ENCODE data around the gene JMJD6.
A peak's percentile ranks its signal among the peaks of the same experiment; 100 is the strongest.
"Not testable (repeated sequence)": the region's sequence is repeated elsewhere in the genome, so short reads cannot be mapped to it uniquely, and the experiment has no call there.

The JMJD6 gene

GRCh38 chr17:76716146-76716838, 10.1 kb downstream of the JMJD6 start:
- DNase-seq (ENCODE audit: low spot score), result no peak

- no peak for DNase-seq (ENCODE audit: low spot score)
These were observed 10.9 kb downstream of the JMJD6 start for GRCh38 chr17:76715496-76715830.

GRCh38 chr17:76714822-76715495, 11.4 kb downstream of the JMJD6 start:
- no peak for DNase-seq (ENCODE audit: low spot score)

GRCh38 chr17:76714336-76714735, 12.1 kb downstream of the JMJD6 start:
- no peak for DNase-seq (ENCODE audit: low spot score)

- no peak for DNase-seq (ENCODE audit: low spot score)
These were observed 12.6 kb downstream of the JMJD6 start for GRCh38 chr17:76713765-76714164.

- DNase-seq (ENCODE audit: low spot score), result not testable (repeated sequence)
These were observed 14.1 kb downstream of the JMJD6 start for GRCh38 chr17:76712321-76712720.

- DNase-seq (ENCODE audit: low spot score), result peak; percentile 68
These were observed 15.4 kb downstream of the JMJD6 start, which contains the start of gene MXRA7 for GRCh38 chr17:76710863-76711611. Gene MXRA7 (minus strand): TSS chr17:76710965. CDS start chr17:76710946, 19 bp downstream.

- DNase-seq (ENCODE audit: low spot score), result not testable (repeated sequence)
These were observed 16.2 kb downstream of the JMJD6 start for GRCh38 chr17:76709951-76710862.

- no peak for DNase-seq (ENCODE audit: low spot score)
These were observed 17.1 kb downstream of the JMJD6 start for GRCh38 chr17:76709077-76709950.

- no peak for DNase-seq (ENCODE audit: low spot score)
These were observed 18.2 kb downstream of the JMJD6 start for GRCh38 chr17:76707985-76708807.

GRCh38 chr17:76706817-76707216, 19.6 kb downstream of the JMJD6 start:
- DNase-seq (ENCODE audit: low spot score), result no peak

GRCh38 chr17:76704805-76705204, 21.6 kb downstream of the JMJD6 start:
- no peak for DNase-seq (ENCODE audit: low spot score)

- DNase-seq (ENCODE audit: low spot score), result no peak
These were observed 23.3 kb downstream of the JMJD6 start for GRCh38 chr17:76702941-76703637.

GRCh38 chr17:76702076-76702475, 24.3 kb downstream of the JMJD6 start:
- DNase-seq (ENCODE audit: low spot score), result no peak

- DNase-seq (ENCODE audit: low spot score), result no peak
These were observed 24.9 kb downstream of the JMJD6 start for GRCh38 chr17:76701471-76701967.

- no peak for DNase-seq (ENCODE audit: low spot score)
These were observed 25.6 kb downstream of the JMJD6 start for GRCh38 chr17:76700617-76701470.

GRCh38 chr17:76700270-76700616, 26.2 kb downstream of the JMJD6 start:
- DNase-seq (ENCODE audit: low spot score), result no peak

- DNase-seq (ENCODE audit: low spot score), result not testable (repeated sequence)
These were observed 27.9 kb downstream of the JMJD6 start for GRCh38 chr17:76698466-76698977.
